ENCODE data around the gene MYZAP.

The MYZAP gene

DNA sequence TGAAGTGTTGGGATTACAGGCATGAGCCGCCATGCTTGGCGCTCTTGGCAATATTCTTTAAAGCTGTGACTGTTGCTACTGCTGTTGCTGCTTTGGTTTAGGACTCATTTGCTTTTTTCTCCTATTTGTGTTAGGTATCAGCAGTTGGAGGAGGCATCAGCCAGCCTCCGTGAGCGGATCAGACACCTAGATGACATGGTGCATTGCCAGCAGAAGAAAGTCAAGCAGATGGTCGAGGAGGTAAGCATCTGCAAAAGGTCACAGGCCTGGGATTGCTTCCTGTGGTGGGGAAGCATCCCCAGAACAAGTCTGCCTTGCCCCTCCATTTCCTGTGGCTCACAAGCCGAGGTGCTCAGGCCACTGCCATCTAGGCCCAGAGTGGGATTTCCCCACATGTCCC is 47.6 kb downstream of the MYZAP start:
- DNase-seq (no peak), ATAC-seq (no peak)
- Mint-ChIP-seq H3K4me1 (peaks cover 4% of the 10 kb centered on the region), H3K36me3 (ENCODE audit: low read depth) (no peaks in the 10 kb centered on the region), H3K27me3 (no peaks in the 10 kb centered on the region), H3K4me3 (no peak overlapping the region), H3K27ac (no peak overlapping the region), H3K9me3 (no peaks in the 10 kb centered on the region)

DNA sequence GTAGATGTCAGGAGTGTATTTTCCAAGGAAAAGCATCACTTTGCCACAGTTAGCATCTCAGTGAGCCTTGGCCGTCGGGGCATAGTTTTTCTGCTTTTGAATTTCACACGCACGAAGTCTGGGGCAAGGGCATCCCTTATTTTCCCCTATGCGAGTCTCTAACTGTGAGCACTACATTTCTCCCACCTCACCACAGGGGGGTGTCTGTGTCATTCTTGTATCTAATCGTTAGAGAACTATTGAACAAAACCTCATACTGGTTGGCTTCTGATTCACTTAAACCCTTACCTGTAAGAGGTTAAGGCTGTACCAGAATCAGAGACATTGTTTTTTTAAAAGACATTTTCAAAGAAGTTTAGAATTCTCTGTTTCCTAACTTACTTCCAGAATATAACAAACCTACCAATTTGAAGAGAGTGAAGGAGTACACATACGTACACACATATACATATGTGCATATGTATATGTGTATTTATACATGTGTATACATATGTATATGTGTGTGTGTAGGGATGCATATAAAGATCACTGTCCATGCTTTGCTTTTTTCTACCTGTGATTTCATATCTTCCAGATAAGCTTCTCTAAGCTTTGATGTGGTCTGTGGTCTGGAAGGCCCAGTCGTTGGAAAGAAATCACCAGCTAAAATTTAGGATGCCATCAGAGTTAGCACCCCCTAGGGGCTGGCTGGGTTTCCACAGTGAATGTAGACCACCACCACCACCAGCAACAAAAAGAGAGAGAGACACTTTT is 49.4 kb downstream of the MYZAP start:
- ATAC-seq (peak; percentile 63), DNase-seq (peak; percentile 22)
- no peak overlapping the region for H3K4me3 Mint-ChIP-seq
- H3K4me1 Mint-ChIP-seq = peaks cover 4% of the 10 kb centered on the region
- H3K27me3 Mint-ChIP-seq = no peaks in the 10 kb centered on the region
- no peak overlapping the region for H3K27ac Mint-ChIP-seq
- no peaks in the 10 kb centered on the region for H3K9me3 Mint-ChIP-seq
- no peaks in the 10 kb centered on the region for H3K36me3 Mint-ChIP-seq (ENCODE audit: low read depth)

DNA sequence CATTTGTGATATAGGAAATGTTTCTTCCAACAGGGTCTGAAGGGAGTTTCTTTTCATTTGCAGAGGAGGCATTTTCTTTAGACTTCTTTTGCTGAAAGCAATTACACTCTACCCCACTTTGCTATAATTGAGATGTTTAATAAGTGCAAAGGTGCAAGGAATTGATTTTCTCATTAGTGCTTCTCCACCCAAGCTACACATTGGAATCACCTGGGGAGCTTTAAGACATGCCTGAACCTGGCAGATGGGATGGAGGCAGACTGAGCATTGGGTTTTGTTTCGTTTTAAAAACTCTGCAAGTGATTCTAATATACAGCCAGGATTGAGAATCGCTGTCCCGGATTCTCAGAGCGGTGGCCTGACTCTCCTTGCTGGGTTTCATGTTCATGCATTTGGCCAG is 52.1 kb downstream of the MYZAP start:
- ATAC-seq (no peak), DNase-seq (no peak)
- no peaks in the 10 kb centered on the region for H3K36me3 Mint-ChIP-seq (ENCODE audit: low read depth)
- no peaks in the 10 kb centered on the region for H3K27me3 Mint-ChIP-seq
- no peak overlapping the region for H3K4me3 Mint-ChIP-seq
- H3K4me1 Mint-ChIP-seq = peaks cover 6% of the 10 kb centered on the region
- no peaks in the 10 kb centered on the region for H3K9me3 Mint-ChIP-seq
- H3K27ac Mint-ChIP-seq = no peak overlapping the region

DNA sequence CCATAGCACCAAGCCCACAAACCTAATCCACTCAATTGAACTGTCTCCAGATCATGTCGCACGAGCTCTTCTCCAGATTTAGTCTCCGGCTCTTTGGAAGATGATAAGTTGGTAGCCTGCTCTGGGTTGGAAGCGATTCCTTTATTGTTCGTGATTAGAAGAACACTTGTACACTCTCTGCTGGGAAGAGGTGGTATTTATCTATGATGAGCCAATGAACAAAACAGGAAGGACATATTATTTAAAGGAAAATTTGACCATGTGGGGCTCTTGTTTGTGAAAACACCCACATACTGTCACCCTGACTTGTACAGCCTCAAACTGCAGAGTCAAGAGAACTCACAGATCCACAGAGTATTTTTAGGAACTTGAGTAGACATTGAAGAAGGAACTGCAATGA is 54.4 kb downstream of the MYZAP start:
- no peak overlapping the region for H3K27ac Mint-ChIP-seq
- H3K4me3 Mint-ChIP-seq = no peak overlapping the region
- H3K4me1 Mint-ChIP-seq = peaks cover 5% of the 10 kb centered on the region
- no peaks in the 10 kb centered on the region for H3K27me3 Mint-ChIP-seq
- ATAC-seq (no peak), DNase-seq (no peak)
- no peaks in the 10 kb centered on the region for H3K9me3 Mint-ChIP-seq
- no peaks in the 10 kb centered on the region for H3K36me3 Mint-ChIP-seq (ENCODE audit: low read depth)

DNA sequence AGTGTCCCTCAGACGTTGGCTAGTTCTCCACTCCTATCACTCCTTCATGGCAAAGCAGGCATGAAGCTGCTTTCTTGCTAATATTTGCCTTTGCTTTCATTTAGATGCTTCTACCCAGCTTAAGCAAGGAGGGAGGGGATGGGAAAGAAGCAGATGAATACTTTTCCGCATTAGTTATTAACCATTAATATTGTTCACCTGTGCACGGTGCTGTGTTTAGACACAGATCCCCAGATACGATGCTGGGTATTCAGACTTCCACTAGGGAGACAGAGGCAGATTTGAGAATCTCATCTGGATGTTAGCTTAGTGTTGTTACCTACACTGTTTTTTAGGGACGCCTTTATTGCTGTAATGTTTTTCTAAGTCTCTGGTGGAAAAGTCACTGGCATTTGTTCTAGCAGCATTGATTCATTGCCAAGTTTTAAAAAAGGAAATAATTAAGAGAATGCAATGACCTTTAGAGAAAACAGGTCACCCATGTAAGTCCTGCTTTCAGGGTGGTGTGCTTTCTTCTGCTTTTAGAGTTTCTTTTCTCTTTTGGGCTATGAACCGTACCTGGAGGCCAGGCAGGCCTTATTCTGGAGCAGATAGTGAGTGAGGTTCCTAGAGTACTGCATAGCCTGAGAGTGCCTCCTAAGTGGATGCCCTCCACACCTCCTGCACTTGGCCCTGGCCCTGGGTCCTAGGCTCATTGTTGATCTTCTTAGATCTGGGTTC is 55.5 kb downstream of the MYZAP start:
- no peak for DNase-seq
- no peak overlapping the region for H3K4me3 Mint-ChIP-seq
- H3K27me3 Mint-ChIP-seq = no peaks in the 10 kb centered on the region
- peaks cover 2% of the 10 kb centered on the region for H3K4me1 Mint-ChIP-seq
- ATAC-seq = no peak
- H3K36me3 Mint-ChIP-seq (ENCODE audit: low read depth) = no peaks in the 10 kb centered on the region
- H3K27ac Mint-ChIP-seq = no peak overlapping the region
- no peaks in the 10 kb centered on the region for H3K9me3 Mint-ChIP-seq

DNA sequence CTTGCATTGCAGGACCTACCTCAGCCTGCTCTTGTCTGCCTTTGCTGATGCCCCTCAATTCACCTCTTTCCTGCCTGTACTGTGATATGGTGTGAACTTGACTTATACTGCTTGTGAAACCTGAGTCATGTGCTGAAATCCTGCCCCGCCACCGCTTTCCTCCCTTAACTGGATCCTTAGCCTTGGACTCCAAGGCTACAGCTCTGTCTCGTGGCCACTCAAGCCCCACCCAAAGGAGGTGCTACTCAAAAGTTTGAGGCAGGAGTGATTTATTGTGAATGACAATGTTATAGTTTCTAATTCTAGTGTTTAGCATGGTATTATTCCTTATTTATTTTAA is 56.1 kb downstream of the MYZAP start:
- DNase-seq = no peak
- H3K4me3 Mint-ChIP-seq = no peak overlapping the region

DNA sequence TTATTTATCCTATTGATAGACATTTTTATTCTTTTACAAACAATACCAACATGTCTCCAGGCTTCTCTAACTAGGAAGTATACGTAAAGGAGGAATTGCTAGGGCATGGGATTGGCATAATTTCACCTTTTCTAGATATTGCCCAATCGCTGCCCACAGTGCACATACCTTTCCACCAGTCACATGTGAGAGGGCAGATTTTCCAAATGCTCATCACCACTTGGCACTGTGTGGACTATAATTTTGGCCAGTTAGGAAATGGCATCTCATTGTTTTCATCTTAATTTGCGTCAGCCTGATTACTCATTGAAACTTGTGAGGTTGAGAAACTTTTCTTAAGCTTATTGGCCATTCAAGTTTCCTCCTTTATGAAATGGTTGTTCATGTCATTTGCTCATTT is 57.4 kb downstream of the MYZAP start:
- DNase-seq = no peak
- Mint-ChIP-seq H3K4me3 (no peak overlapping the region), H3K36me3 (ENCODE audit: low read depth) (no peaks in the 10 kb centered on the region), H3K4me1 (peaks cover 2% of the 10 kb centered on the region), H3K27me3 (no peaks in the 10 kb centered on the region), H3K27ac (no peak overlapping the region), H3K9me3 (no peaks in the 10 kb centered on the region)
- ATAC-seq = no peak

More for the DNA sequence above, 56.1 kb downstream of the MYZAP start:
- no peak overlapping the region for H3K27ac Mint-ChIP-seq
- no peaks in the 10 kb centered on the region for H3K9me3 Mint-ChIP-seq
- no peak for ATAC-seq
- no peaks in the 10 kb centered on the region for H3K36me3 Mint-ChIP-seq (ENCODE audit: low read depth)
- peaks cover 2% of the 10 kb centered on the region for H3K4me1 Mint-ChIP-seq
- no peaks in the 10 kb centered on the region for H3K27me3 Mint-ChIP-seq

DNA sequence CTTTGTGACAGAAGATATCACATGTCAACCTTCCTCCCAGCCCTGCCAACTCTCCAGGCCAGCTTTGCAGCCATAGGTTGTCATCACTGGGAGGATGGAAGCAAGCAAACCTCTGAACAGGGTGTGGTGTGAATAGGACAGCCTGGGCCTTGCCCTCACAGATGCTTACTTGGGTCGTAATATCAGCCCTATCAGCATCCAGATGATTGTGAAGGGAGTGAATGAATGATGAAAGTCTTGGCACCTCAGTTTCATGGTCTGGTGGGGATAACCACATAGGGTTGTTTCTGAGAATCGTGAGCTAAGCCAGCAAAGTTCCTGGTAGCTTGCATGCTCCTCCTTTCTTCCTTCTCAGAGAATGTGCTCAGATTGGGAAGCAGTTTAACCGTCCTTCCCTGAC is 59.7 kb downstream of the MYZAP start:
- no peak overlapping the region for H3K4me3 Mint-ChIP-seq
- no peaks in the 10 kb centered on the region for H3K27me3 Mint-ChIP-seq
- DNase-seq (no peak), ATAC-seq (no peak)
- no peaks in the 10 kb centered on the region for H3K36me3 Mint-ChIP-seq (ENCODE audit: low read depth)
- H3K27ac Mint-ChIP-seq = no peak overlapping the region
- no peaks in the 10 kb centered on the region for H3K4me1 Mint-ChIP-seq
- no peaks in the 10 kb centered on the region for H3K9me3 Mint-ChIP-seq

DNA sequence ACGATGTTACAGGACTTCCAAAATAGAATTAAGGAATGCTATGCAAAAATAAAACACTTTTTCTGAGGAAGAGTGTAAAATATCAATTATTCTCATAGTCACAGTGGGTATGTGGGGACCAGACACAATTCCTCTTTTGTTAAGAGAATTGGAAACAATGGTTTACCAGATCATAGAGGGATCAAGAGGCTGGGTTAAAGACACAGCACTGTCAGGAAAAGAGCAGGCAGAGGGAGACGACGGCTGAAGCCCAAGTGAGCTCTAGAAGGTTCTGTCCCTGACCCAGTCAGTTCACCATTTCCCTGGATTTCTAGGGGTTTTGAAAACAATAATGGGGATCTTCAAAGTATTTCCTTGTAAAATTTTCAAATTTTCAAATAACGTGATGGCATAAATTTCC is 60.8 kb downstream of the MYZAP start:
- no peak overlapping the region for H3K27ac Mint-ChIP-seq
- H3K36me3 Mint-ChIP-seq (ENCODE audit: low read depth) = no peaks in the 10 kb centered on the region
- ATAC-seq (no peak), DNase-seq (no peak)
- H3K27me3 Mint-ChIP-seq = no peaks in the 10 kb centered on the region
- H3K4me1 Mint-ChIP-seq = no peaks in the 10 kb centered on the region
- H3K9me3 Mint-ChIP-seq = no peaks in the 10 kb centered on the region
- H3K4me3 Mint-ChIP-seq = no peak overlapping the region

DNA sequence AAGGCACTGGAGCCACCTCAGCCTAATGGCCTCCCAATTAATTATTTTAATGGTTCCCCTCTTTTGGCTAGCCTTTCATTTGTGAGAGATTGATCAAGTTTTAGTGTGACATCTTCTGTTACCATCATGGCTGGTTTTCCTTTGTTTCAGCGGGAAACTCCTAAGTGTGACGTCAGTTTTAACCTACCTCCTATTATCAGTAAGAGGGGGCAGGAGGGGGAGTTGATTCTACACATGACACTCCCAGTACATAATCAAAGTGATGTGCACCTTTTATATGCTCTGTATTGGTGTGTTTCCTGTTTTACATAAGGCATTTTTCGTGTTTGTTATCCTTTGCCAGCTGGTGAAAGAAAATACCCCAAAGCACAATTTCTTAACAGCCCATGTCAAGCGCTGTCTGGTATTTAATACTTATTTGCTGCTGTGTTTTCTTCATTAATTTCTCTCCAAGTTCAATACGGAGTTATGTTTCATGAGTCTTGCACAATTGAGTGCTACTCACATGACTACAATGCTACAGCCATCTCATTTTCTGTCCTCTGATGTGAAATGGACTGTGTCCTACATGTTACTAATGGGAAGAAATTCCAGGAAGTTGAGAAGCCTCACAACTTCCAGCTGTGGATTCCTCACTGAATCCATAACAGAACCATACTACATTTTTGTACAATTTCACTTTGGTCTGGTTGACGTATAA is 62.6 kb downstream of the MYZAP start:
- DNase-seq = no peak
- ATAC-seq = no peak

DNA sequence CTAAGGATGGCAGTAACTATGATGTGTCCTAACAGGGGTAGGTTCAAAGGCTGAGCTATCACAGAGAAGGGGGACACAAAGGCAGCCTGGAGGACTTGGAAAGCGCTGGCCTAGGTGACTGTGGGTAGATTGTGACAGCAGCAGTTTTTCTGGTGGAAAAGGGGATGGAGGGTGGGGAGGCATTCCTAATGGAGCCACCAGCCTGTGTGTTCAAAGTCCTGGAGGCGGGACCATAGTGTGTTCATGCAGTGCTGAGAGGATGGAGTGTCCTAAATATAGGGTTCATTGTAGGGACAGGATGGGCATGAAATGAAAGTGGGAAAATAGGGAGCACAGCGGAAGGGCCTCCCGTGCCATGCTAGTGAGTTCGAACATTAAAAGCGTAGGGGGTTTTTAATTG is 63.3 kb downstream of the MYZAP start:
- Mint-ChIP-seq H3K27ac (no peak overlapping the region), H3K4me1 (no peaks in the 10 kb centered on the region), H3K9me3 (no peaks in the 10 kb centered on the region), H3K27me3 (peaks cover 2% of the 10 kb centered on the region), H3K4me3 (no peak overlapping the region), H3K36me3 (ENCODE audit: low read depth) (no peaks in the 10 kb centered on the region)
- DNase-seq (no peak), ATAC-seq (no peak)

More for the DNA sequence above, 62.6 kb downstream of the MYZAP start:
- Mint-ChIP-seq H3K4me1 (no peaks in the 10 kb centered on the region), H3K36me3 (ENCODE audit: low read depth) (no peaks in the 10 kb centered on the region), H3K4me3 (no peak overlapping the region), H3K27me3 (peaks cover 2% of the 10 kb centered on the region), H3K27ac (no peak overlapping the region), H3K9me3 (no peaks in the 10 kb centered on the region)

DNA sequence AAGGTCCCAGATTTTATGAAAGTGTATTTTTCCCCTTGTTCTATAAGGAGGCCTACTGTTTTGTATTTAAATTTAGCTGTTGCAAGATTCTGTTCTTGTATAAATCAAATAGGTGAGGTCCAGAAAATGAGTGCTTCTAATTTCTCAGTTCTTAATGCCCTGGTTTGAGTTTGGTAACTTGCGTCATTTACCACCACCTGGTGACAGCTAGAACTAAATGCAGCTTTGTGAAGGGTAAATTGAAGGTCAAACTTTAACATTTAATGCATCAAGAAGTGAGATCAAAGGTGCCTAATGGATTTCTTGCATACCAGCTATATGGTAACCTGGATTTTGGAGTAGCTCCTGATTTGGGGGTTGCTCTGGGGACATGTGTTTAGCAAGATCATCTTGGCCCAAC is 64.1 kb downstream of the MYZAP start:
- no peak for DNase-seq
- no peak for ATAC-seq
- Mint-ChIP-seq H3K4me1 (no peaks in the 10 kb centered on the region), H3K4me3 (no peak overlapping the region), H3K27me3 (peaks cover 2% of the 10 kb centered on the region), H3K9me3 (no peaks in the 10 kb centered on the region), H3K36me3 (ENCODE audit: low read depth) (no peaks in the 10 kb centered on the region), H3K27ac (no peak overlapping the region)

DNA sequence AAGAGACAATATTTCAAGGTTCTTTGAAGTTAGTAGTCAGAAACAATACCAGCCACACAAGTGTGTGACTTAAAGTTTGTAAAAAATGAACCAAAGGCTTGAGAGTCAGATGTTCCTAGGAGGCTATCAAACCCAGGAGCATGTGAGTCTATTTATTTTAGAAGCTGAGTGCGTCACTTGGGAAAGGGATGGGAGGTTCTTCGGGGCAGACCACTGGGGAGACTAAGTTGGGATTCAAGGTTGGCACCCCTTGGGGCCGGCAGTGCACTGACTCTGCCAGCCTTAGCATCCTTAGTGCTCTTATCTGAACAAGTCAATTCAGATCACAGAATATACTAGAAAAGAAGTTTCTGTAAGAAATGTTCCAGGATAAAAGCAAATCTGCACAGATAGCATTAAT is 64.7 kb downstream of the MYZAP start:
- H3K27me3 Mint-ChIP-seq = peaks cover 2% of the 10 kb centered on the region
- no peaks in the 10 kb centered on the region for H3K36me3 Mint-ChIP-seq (ENCODE audit: low read depth)
- no peak overlapping the region for H3K27ac Mint-ChIP-seq
- DNase-seq (no peak), ATAC-seq (no peak)
- no peaks in the 10 kb centered on the region for H3K4me1 Mint-ChIP-seq
- no peaks in the 10 kb centered on the region for H3K9me3 Mint-ChIP-seq
- H3K4me3 Mint-ChIP-seq = no peak overlapping the region

DNA sequence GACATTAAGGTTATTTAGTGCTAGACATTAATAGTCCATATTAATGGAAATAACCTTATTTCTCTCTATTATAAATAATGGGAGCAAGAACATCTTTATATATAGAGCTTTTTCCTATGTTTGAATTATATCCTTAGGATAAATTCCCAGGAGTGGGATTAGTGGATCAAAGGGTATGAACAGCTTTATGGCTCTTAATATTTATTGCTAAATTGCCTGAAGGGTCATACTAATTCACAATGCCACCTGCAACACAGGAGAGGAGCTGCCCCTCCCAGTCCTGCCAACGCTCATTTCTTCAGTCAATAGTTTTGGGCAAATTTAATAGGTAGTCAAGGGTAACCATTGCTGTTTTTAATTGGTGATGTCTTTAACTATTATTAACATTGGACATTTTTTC is 65.9 kb downstream of the MYZAP start:
- Mint-ChIP-seq H3K9me3 (no peaks in the 10 kb centered on the region), H3K4me3 (no peak overlapping the region), H3K27me3 (peaks cover 2% of the 10 kb centered on the region), H3K4me1 (no peaks in the 10 kb centered on the region), H3K36me3 (ENCODE audit: low read depth) (no peaks in the 10 kb centered on the region), H3K27ac (no peak overlapping the region)
- ATAC-seq (no peak), DNase-seq (no peak)

DNA sequence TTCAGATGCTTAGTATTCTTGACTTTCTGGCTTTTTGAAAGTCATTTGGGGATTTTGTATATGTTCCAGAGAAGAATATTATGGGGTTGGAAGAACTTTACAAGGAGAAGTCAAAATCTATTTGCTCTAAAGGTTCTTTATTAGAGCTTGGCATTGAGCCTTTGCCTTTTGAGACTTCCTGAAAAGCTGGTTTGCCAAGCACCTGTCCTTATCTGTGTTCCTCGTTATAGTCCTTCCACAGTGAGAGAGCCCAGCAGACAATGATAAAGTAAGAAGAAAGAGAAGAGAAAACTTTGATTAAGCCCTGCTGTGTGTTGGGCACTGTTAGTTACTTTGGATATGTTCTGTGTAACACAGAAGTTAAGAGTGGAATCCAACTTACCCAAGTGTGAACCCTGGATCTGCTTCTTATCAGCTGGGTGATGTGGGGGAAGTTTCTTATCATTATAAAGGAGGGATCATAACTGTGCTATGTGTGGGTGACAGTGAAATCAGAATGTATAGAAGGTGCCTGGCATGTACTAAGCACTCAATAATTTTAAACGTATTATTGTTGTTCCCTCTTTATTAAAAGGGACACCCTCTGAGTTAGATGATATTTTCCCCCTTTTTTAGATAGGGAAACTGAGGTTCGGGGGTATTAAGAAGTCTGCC is 70.5 kb downstream of the MYZAP start:
- DNase-seq (no peak), ATAC-seq (no peak)
- Mint-ChIP-seq H3K27me3 (peaks cover 2% of the 10 kb centered on the region), H3K9me3 (no peaks in the 10 kb centered on the region), H3K4me3 (no peak overlapping the region), H3K36me3 (ENCODE audit: low read depth) (no peaks in the 10 kb centered on the region), H3K27ac (no peak overlapping the region), H3K4me1 (no peaks in the 10 kb centered on the region)

Data from activated naive CD8-positive, alpha-beta T cell treated with anti-CD3 and anti-CD28 coated beads, Interleukin-2, amount 50 U/mL, for 24 hours (primary cell).